HG03066 (cell line): ENCODE measurements around the gene RTKN2.
"Not testable (repeated sequence)": the region's sequence is repeated elsewhere in the genome, so short reads cannot be mapped to it uniquely, and the experiment has no call there.

Experiments used
- ATAC-seq: cut with Tn5 transposase; IDR thresholded peaks from one replicate; pipeline ENCODE4 v1.9.1; 2021; ENCODE audit warnings: low read depth; ENCODE audit not compliant: unreplicated experiment

RTKN2 gene

GRCh38 chr10:62259998-62260397, 8.6 kb downstream of the RTKN2 start:
- ATAC-seq, result no peak

GRCh38 chr10:62259456-62259855, 9.2 kb downstream of the RTKN2 start:
- no peak for ATAC-seq

DNA sequence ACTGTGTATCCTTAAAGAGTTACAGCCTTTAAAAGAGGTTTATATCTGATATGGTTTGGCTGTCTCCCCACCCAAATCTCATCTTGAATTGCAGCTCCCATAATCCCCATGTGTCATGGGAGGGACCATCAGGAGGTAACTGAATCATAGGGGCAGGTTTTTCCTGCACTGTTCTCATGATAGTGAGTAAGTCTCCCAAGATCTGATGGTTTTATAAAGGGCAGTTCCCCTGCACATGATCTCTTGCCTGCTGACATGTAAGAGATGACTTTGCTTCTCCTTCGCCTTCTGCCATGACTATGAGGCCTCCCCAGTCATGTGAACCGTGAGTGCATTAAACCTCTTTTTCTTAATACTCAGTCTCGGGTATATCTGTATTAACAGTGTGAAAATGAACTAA, 9.7 kb downstream of the RTKN2 start:
- ATAC-seq, result no peak

DNA sequence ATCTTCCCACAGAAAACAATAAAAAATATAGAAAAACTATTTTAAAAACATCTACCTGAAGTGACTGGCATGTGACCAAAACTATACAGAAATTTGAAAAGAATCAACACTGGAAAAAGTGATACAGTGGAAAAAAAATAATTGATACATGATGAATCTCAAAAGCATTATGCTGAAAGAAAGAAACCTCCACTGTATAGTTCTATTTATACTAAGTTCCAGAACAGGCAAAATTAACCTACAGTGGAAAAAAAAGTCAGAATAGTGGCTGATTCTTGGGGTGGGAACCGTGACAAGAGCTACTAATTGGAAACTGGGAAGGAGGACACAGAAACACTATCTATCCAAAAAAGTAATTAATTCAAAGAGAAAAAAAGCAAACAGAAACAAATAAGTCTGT, 14.9 kb downstream of the RTKN2 start:
- ATAC-seq, result no peak

GRCh38 chr10:62252051-62252450, 16.6 kb downstream of the RTKN2 start:
- no peak for ATAC-seq

GRCh38 chr10:62250594-62251198, 17.9 kb downstream of the RTKN2 start:
- ATAC-seq, result no peak

DNA sequence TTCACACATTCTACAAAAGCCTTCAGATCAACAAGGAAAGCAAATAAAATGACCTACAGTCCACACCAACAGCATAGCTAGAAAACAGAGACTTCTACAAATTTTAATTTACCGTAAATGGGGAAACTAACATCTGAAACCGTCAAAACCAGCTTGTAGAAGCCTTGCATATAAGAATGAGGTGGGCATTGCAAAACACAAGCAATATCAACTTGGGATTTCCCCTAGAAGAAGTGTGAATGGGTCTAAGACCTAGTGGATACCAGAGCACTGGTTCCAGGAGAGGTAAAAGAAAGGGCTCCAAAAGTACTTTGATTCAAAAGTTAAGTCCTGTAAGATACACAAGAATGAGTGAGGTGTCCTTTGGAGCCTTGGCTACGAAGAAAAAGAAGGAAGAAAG, 18.7 kb downstream of the RTKN2 start:
- ATAC-seq, result no peak

GRCh38 chr10:62248465-62248864, 20.2 kb downstream of the RTKN2 start:
- no peak for ATAC-seq

- peak; percentile 44 for ATAC-seq
Observed at GRCh38 chr10:62244785-62245467, 23.7 kb downstream of the RTKN2 start.

DNA sequence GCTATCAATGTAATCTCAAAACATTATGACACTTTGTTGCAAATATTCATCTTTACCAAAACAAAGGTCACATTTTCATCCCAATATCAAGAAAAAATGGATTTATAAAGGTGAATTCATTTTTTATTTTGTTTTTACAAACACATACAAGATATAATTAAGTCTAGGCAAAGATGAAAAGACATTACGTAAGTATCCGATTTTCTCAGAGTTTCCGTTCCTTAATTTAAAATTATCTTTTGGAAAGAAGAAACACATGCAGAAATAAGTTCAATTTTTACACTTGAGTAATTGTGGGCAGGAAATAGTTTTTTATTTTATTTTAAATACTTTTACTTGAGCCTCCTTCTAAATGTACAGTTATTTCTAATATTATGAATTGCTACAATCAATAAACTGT, 24.6 kb downstream of the RTKN2 start:
- ATAC-seq, result no peak

DNA sequence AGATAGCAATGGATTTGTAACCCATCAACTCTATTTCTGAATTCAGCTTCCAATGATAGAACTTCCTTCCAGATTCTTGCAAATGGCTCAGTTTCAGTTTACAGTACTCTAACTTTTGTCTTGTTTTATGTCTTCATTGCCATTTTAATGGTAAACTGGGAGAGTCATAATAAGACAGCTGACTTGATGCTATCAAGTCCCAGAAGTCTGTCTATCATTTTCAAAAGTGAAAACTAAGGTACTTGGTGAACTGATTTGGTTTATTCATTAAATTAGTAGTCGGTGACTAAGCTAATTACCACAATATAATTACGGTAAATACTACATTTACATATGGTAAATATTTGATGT, 25.0 kb downstream of the RTKN2 start:
- peak; percentile 19 for ATAC-seq

DNA sequence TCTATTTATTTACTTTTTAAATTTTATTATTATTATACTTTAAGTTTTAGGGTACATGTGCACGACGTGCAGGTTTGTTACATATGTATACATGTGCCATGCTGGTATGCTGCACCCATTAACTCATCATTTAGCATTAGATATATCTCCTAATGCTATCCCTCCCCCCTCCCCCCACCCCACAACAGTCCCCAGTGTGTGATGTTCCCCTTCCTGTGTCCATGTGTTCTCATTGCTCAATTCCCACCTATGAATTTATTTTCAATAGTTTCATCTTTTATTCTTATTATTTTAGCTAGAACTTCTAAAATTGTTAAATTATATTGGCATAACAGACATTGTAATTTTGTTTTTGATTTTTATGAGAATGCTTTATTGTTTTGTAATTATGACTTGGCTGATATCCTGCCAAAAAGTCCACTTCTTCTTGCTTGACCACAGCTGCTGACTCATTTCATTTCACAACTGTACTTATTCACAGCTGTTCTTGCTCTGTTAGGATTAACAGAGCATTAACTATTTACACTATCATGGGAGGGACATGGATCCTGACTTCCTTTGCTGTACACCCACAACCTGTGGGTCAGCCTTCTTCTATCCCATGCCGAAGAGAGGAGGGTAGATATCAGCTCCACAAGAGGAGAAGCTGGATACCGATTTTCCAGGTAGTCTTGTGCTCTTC, 25.5 kb downstream of the RTKN2 start:
- ATAC-seq, result peak; percentile 93

- not testable (repeated sequence) for ATAC-seq
Observed at GRCh38 chr10:62241521-62241920, 27.1 kb downstream of the RTKN2 start.

GRCh38 chr10:62239994-62240393, 28.6 kb downstream of the RTKN2 start:
- ATAC-seq, result no peak

DNA sequence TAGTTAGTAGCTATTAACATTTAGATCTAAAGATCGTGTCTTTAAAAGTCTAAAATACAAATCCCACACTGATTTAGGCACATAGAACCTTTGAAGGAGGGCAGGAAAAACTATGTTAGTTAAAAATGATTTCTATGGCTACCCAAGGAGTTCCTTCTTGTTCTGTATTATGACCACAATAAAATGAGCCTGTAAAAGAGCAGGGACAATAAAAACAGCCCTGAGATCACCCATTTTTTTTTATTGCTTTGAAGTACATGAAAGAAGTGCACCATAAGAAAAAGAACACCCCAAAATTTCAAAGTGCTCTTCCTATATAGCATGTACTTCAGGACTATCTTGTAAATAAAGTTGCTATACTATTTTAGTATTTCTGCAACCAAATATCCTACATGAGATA, 29.8 kb downstream of the RTKN2 start:
- no peak for ATAC-seq

GRCh38 chr10:62237966-62238365, 30.7 kb downstream of the RTKN2 start:
- no peak for ATAC-seq

DNA sequence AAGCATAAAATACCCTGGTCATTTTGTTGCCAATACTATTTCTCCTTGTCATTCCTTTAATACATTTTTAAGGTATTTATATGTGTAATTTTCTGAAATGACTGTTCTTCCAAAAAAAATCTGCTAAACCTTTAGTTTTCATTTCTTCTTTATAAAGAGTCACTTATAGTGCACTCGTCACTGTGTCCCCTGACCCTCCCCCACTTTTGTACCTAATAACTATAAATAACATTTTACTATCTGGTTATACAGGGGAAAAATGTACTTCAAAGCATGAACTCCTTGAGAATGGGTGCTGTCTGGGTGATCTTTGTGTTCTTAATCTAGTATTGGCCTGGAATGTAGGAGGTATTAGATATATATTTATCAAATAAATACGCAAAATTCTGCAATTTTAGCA, 31.1 kb downstream of the RTKN2 start:
- no peak for ATAC-seq

- ATAC-seq, result no peak
Observed at GRCh38 chr10:62234077-62234605, 34.5 kb downstream of the RTKN2 start.

- ATAC-seq, result no peak
Observed at GRCh38 chr10:62233356-62234076, 35.1 kb downstream of the RTKN2 start.

DNA sequence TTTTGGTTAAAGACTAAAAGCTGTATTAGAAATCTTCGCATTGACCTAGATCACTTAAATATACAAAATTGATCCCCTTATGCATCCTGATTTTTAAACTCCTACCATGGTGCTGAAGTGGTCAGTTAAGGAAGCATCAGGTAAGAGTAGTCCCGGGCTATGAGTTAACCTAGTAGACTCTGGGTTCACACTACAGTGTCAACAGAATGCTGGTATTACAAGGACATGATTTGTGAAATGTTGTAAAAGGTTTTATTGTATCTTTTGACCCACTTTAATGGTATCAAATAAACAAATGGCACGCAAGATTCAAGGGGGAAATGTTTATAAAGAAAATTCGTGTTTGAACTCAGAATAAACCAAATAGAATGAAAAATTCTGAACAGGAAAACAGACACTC, 36.8 kb downstream of the RTKN2 start:
- ATAC-seq, result no peak

- ATAC-seq, result no peak
Observed at GRCh38 chr10:62231371-62231770, 37.3 kb downstream of the RTKN2 start.
